Activated CD4-positive, alpha-beta memory T cell treated with anti-CD3 and anti-CD28 coated beads, Interleukin-2, amount 10 ng/mL, durations not matched to agents 7 days and 5 days (primary cell): Measurements from ENCODE around the gene OVOL1. TPM values are rescaled to one million over a fixed set of nuclear protein-coding genes. Genes with fewer than 3 reads are reported as not detected.

ENCODE experiments used
- CTCF ChIA-PET: fragments of 350-600 bp; sonication (Branson Sonifier 250); formaldehyde crosslinking; loops from one replicate; lab custom pipeline; 2021; ENCODE audit warnings: antibody characterized with exemption, inconsistent platforms; lab: Charles Lee
- POLR2A ChIA-PET: fragments of 350-600 bp; sonication (Branson Sonifier 250); formaldehyde crosslinking; loops from one replicate; lab custom pipeline; 2021; ENCODE audit warnings: antibody characterized with exemption; lab: Charles Lee
- DNase-seq: peaks from one replicate; pipeline ENCODE4 v3.0.0-alpha.2; 2020
- H3K27ac Mint-ChIP-seq: one replicate; pipeline ENCODE4 v1.8.0; 2021; ENCODE audit warnings: mild to moderate bottlenecking, mixed read lengths
- H3K27me3 Mint-ChIP-seq: one replicate; pipeline ENCODE4 v1.8.0; 2021; ENCODE audit warnings: mixed read lengths
- H3K36me3 Mint-ChIP-seq: one replicate; pipeline ENCODE4 v1.8.0; 2021; ENCODE audit warnings: low read depth, mixed read lengths
- H3K4me1 Mint-ChIP-seq: one replicate; pipeline ENCODE4 v1.8.0; 2021; ENCODE audit warnings: mixed read lengths
- H3K4me3 Mint-ChIP-seq: one replicate; pipeline ENCODE4 v1.8.0; 2021; ENCODE audit warnings: mild to moderate bottlenecking, mixed read lengths
- H3K9me3 Mint-ChIP-seq: one replicate; pipeline ENCODE4 v1.8.0; 2021; ENCODE audit warnings: mixed read lengths
- total RNA-seq, 2 experiments: library from RNA; stranded (reverse); gene quantifications; one replicate each; pipeline ENCODE4 v1.2.3, GENCODE V29; 2021

OVOL1 gene
- total RNA-seq, 2 experiments from 2014 or later, result not detected

- Mint-ChIP-seq H3K27me3 (peaks cover 53% of the 10 kb centered on the region), H3K4me3 (no peak overlapping the region), H3K4me1 (peaks cover 54% of the 10 kb centered on the region), H3K9me3 (no peaks in the 10 kb centered on the region), H3K36me3 (peaks cover 2% of the 10 kb centered on the region), H3K27ac (no peak overlapping the region)
- no peak for DNase-seq
- ChIA-PET POLR2A (no interaction called here), CTCF (interaction anchor here (1.2 to 5.6 kb wide), 4 partner anchors 8 to 102 kb away, joined by 3 to 43 read pairs (median 4); partner anchors contain the start of genes AP5B1 and CCDC85B)
Observed at GRCh38 chr11:65787649-65788622, 1.1 kb downstream of the OVOL1 start.

- Mint-ChIP-seq H3K27me3 (peaks cover 48% of the 10 kb centered on the region), H3K4me3 (no peak overlapping the region), H3K27ac (no peak overlapping the region), H3K4me1 (peaks cover 52% of the 10 kb centered on the region), H3K9me3 (no peaks in the 10 kb centered on the region), H3K36me3 (peaks cover 2% of the 10 kb centered on the region)
- CTCF ChIA-PET, result interaction anchor here (1.2 to 5.6 kb wide), 4 partner anchors 9 to 101 kb away, joined by 3 to 43 read pairs (median 4); partner anchors contain the start of genes AP5B1 and CCDC85B
- POLR2A ChIA-PET, result interaction anchor here (1.5 to 4.4 kb wide), 2 partner anchors 8 to 112 kb away, joined by 3 to 25 read pairs; partner anchors contain the start of genes AP5B1 and FOSL1
- DNase-seq, result no peak
Observed at GRCh38 chr11:65788821-65789220, 2.0 kb downstream of the OVOL1 start.

DNA sequence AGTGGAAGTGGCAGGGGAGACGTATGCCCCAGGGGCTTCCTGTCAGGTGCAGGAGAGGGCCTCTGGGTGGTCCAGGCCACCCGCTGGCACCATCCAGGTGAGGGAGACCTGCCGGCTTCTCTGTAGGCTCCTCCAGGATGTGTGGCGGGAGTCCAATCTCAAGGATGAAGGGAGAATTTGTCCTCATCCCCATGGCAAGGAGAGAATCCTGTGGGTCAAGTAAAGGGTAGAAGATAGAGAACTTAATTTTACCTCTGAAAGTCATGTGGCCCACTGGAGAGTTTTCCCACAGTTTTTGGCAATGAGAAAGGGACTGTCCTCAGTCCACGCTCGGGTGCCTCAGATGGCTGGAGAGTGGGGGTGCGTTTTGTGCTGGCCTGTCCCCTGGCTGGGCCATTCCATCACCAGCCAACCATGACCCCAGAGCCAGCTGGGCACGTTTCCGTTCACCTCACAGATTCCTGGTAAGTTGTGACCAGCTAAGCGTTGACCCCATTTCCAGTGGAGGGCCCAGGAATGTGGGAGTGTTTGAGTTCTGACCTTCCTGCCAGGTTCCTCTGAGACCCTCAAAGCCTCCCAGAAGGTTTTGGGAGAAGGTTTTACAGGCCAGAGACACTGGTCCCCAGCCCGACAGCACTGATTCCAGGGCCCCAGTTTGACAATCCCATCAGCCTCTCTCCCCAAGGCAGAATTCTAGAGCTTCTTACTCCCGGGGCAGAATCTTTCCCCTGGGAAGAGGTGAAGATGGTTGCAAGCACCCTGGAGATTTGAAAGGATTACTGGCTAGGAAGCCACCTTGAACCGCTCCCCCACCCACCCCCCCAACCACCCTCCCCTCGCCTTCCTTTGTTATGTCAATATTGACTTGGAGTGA is 2.6 kb downstream of the OVOL1 start:
- Mint-ChIP-seq H3K27ac (no peak overlapping the region), H3K27me3 (peaks cover 42% of the 10 kb centered on the region), H3K9me3 (no peaks in the 10 kb centered on the region), H3K4me1 (peaks cover 47% of the 10 kb centered on the region), H3K4me3 (no peak overlapping the region), H3K36me3 (peaks cover 2% of the 10 kb centered on the region)
- DNase-seq, result no peak
- CTCF ChIA-PET, result interaction anchor here (0.8 to 5.6 kb wide), 6 partner anchors 9 to 101 kb away, joined by 3 to 43 read pairs (median 4); partner anchors contain the start of genes AP5B1, CCDC85B and KAT5
- POLR2A ChIA-PET, result interaction anchor here (1.0 to 4.4 kb wide), 3 partner anchors 9 to 111 kb away, joined by 3 to 25 read pairs (median 3); partner anchors contain the start of genes AP5B1, FOSL1 and KAT5

GRCh38 chr11:65790104-65790901 is 3.4 kb downstream of the OVOL1 start:
- Mint-ChIP-seq H3K4me1 (peaks cover 42% of the 10 kb centered on the region), H3K27ac (no peak overlapping the region), H3K36me3 (peaks cover 2% of the 10 kb centered on the region), H3K9me3 (no peaks in the 10 kb centered on the region), H3K4me3 (no peak overlapping the region), H3K27me3 (peaks cover 37% of the 10 kb centered on the region)
- DNase-seq, result no peak
- CTCF ChIA-PET, result interaction anchor here (0.8 to 5.6 kb wide), 3 partner anchors 10 to 79 kb away, joined by 3 to 43 read pairs (median 7); partner anchors contain the start of genes AP5B1 and KAT5
- POLR2A ChIA-PET, result interaction anchor here (1.0 to 4.4 kb wide), 4 partner anchors 9 to 111 kb away, joined by 3 to 25 read pairs (median 4); partner anchors contain the start of genes AP5B1, FOSL1 and KAT5

DNA sequence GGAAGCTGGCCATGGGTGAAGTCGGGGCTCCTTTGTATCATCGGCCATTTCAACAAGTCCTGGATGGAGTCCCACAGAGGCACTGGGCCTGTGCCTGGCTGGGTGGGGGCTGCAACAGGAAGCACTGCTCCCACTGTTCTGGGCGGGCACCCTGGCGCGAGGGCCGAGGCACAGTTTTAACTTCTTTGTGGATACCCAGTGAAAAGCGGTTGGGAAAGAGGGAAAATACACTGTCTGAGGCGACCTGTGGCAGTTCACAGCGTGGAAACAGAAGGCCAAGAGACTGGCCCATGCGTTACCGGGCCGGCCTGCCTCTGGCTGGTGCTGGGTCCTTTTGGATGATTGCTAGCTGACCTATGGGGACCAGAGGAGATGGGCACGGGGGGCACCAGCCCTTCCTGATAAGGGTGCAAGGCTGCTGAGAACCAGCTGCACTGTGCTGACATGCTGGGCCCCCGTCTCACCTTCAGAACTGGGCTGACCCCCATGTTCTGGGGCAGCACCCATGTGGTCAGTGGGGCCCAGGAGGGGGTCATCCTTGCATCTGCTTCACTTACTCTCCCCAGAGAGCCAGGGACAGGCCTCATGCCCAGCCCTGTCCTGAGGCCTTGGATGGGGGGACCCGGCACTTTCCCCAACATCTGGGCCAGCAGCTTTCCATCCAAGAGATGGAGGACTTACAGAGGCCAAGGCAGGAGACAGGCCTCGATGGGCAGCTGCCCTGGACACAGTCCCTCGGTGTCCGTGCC is 4.2 kb downstream of the OVOL1 start:
- no peak for DNase-seq
- ChIA-PET POLR2A (interaction anchor here (0.9 to 4.4 kb wide), 6 partner anchors 8 to 139 kb away, joined by 3 to 25 read pairs (median 4); partner anchors contain the start of gene AP5B1), CTCF (interaction anchor here (0.6 to 5.6 kb wide), 4 partner anchors 11 to 79 kb away, joined by 3 to 43 read pairs (median 5); partner anchors contain the start of genes AP5B1 and KAT5)
- Mint-ChIP-seq H3K4me1 (peaks cover 36% of the 10 kb centered on the region), H3K27ac (peak overlapping the region; percentile 69), H3K4me3 (no peak overlapping the region), H3K27me3 (peaks cover 29% of the 10 kb centered on the region), H3K36me3 (peaks cover 2% of the 10 kb centered on the region), H3K9me3 (no peaks in the 10 kb centered on the region)

DNA sequence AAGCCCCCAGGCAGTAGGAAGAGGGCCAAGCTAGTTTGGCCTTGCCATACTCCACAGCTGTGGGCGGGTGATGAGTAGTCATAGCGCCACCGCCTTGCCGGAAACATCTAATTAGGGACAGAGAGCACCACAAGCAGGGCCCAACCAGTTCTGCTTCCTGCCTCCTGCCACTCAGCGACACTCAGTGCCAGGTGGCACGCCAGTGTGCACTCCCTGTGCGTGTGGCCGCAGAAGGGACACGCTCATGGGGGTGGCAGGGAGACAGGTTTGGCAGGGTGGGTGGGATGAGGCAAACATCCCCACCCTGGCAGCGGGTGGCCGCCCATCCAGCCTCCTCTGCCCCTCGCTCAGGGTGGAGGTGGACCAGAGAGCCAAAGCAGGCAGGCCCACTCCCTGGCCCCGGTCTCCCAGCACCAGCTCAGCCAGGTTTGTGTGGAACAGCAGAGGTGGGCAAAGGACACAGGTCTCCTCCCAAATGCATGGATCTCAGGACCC is 4.9 kb downstream of the OVOL1 start:
- Mint-ChIP-seq H3K27ac (peak overlapping the region; percentile 69), H3K9me3 (no peaks in the 10 kb centered on the region), H3K27me3 (peaks cover 28% of the 10 kb centered on the region), H3K4me1 (peaks cover 37% of the 10 kb centered on the region), H3K36me3 (peaks cover 2% of the 10 kb centered on the region), H3K4me3 (no peak overlapping the region)
- POLR2A ChIA-PET, result interaction anchor here (0.9 to 4.4 kb wide), 5 partner anchors 9 to 139 kb away, joined by 3 to 25 read pairs (median 4); partner anchors contain the start of gene AP5B1
- CTCF ChIA-PET, result interaction anchor here (0.5 to 5.6 kb wide), 5 partner anchors 12 to 83 kb away, joined by 3 to 43 read pairs (median 3); partner anchors contain the start of genes AP5B1 and KAT5
- DNase-seq, result peak; percentile 80

DNA sequence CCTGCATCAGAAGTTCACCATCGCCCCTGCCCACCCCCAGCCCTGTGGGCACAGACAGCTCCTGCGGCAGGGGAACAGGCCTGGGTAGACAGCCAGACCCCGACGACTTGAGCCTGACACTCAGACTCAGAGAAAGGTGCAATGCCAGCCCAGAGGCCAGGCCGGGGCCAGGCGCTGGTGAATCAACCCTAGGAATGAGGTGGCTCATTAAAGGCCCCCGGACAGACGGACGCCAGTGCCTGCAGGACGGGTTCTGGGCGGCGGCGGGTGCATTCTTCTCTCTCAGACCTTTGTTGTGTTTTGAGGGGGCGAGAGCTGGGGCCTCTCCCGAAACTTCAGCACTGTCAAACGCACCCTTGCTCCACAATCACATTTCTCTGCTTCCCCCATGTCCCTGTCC is 5.6 kb downstream of the OVOL1 start:
- POLR2A ChIA-PET, result interaction anchor here (1.3 to 4.4 kb wide), 4 partner anchors 9 to 140 kb away, joined by 3 to 25 read pairs (median 4); partner anchors contain the start of gene AP5B1
- DNase-seq, result no peak
- H3K27ac Mint-ChIP-seq, result peak overlapping the region; percentile 69
- peaks cover 24% of the 10 kb centered on the region for H3K27me3 Mint-ChIP-seq
- no peaks in the 10 kb centered on the region for H3K9me3 Mint-ChIP-seq
- no peak overlapping the region for H3K4me3 Mint-ChIP-seq
- H3K36me3 Mint-ChIP-seq, result peaks cover 2% of the 10 kb centered on the region
- CTCF ChIA-PET, result interaction anchor here (0.5 to 5.6 kb wide), 3 partner anchors 12 to 83 kb away, joined by 3 to 43 read pairs (median 3); partner anchors contain the start of gene AP5B1
- H3K4me1 Mint-ChIP-seq, result peaks cover 35% of the 10 kb centered on the region

GRCh38 chr11:65793144-65793581 is 6.3 kb downstream of the OVOL1 start:
- H3K4me1 Mint-ChIP-seq, result peaks cover 33% of the 10 kb centered on the region
- no peaks in the 10 kb centered on the region for H3K9me3 Mint-ChIP-seq
- no peaks in the 10 kb centered on the region for H3K36me3 Mint-ChIP-seq
- no peak overlapping the region for H3K27ac Mint-ChIP-seq
- no peak for DNase-seq
- ChIA-PET POLR2A (interaction anchor here (1.3 to 4.4 kb wide), 2 partner anchors 10 to 12 kb away, joined by 3 to 25 read pairs; partner anchors contain the start of gene AP5B1), CTCF (interaction anchor here (1.2 to 5.6 kb wide), 2 partner anchors 13 to 18 kb away, joined by 3 to 43 read pairs; partner anchors contain the start of gene AP5B1)
- H3K4me3 Mint-ChIP-seq, result no peak overlapping the region
- peaks cover 19% of the 10 kb centered on the region for H3K27me3 Mint-ChIP-seq

DNA sequence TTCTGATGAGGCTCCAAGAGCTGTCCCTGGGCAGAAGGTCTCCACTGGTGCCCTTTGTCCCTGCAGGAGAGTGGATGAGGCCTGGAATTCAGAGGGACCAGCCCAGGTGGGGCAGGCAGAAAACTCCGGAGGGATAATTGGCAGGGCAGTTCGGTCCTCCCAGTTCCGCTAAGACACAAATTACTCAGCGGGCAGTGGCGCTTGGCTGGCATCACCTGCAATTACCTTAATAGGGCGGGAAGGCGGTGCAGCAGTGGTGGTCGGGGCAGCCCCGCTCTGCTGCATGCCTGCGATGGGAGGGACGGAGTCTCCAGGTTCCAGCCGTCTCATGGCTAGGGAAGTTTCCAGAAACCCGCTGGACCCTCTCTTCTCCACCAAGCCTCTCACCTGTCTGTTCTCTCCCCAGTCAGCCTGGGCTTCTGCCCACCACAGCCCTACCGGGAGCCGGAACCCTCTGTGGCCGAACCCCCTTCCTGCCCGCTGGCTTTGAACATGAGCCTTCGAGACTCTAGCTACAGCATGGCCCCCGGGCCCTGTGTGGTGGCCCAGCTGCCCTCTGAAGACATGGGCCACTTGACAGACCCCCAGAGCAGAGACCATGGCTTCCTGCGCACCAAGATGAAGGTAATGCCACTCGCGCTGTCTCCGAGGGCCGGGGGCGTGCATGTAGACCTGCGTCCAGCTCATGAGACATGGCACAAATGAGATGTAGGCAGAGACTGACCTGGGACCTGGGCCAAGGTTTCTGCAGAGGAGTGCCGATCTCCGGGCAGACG is 7.0 kb downstream of the OVOL1 start:
- no peak overlapping the region for H3K27ac Mint-ChIP-seq
- H3K9me3 Mint-ChIP-seq, result no peaks in the 10 kb centered on the region
- H3K36me3 Mint-ChIP-seq, result no peaks in the 10 kb centered on the region

More for the DNA sequence above, 7.0 kb downstream of the OVOL1 start:
- DNase-seq, result no peak
- CTCF ChIA-PET, result no interaction called here
- H3K4me3 Mint-ChIP-seq, result no peak overlapping the region
- POLR2A ChIA-PET, result interaction anchor here (1.0 to 4.4 kb wide), 2 partner anchors 13 to 14 kb away, joined by 4 to 25 read pairs; partner anchors contain the start of gene AP5B1
- peaks cover 15% of the 10 kb centered on the region for H3K27me3 Mint-ChIP-seq
- peaks cover 33% of the 10 kb centered on the region for H3K4me1 Mint-ChIP-seq
